ENCODE results near the gene PIN1. TPM values are rescaled to one million over a fixed set of nuclear protein-coding genes. Genes with fewer than 3 reads are reported as not detected.

The PIN1 gene
- total RNA-seq, 2 donors from 2014 or later = 76.5 to 79.4 TPM

GRCh38 chr19:9796113-9796773, 38.9 kb upstream of the PIN1 start:
- ATAC-seq (ENCODE audit: insufficient number of reproducible peaks, low FRiP score, low read depth) (no peak), DNase-seq (ENCODE audit: low spot score) (no peak)
- Histone ChIP-seq H3K4me3 (no peak overlapping the region), H3K27ac (no peak overlapping the region), H3K36me3 (no peaks in the 10 kb centered on the region), H3K27me3 (replicated peaks; ENCODE audit: insufficient read depth) (no peaks in the 10 kb centered on the region), H3K4me1 (ENCODE audit: control insufficient read depth in 1 of 2, low read depth in 2 of 2) (peaks cover 0 to 6% of the 10 kb centered on the region in 2 donors), H3K9me3 (no peaks in the 10 kb centered on the region)
- TF ChIP-seq, protein P1, sequence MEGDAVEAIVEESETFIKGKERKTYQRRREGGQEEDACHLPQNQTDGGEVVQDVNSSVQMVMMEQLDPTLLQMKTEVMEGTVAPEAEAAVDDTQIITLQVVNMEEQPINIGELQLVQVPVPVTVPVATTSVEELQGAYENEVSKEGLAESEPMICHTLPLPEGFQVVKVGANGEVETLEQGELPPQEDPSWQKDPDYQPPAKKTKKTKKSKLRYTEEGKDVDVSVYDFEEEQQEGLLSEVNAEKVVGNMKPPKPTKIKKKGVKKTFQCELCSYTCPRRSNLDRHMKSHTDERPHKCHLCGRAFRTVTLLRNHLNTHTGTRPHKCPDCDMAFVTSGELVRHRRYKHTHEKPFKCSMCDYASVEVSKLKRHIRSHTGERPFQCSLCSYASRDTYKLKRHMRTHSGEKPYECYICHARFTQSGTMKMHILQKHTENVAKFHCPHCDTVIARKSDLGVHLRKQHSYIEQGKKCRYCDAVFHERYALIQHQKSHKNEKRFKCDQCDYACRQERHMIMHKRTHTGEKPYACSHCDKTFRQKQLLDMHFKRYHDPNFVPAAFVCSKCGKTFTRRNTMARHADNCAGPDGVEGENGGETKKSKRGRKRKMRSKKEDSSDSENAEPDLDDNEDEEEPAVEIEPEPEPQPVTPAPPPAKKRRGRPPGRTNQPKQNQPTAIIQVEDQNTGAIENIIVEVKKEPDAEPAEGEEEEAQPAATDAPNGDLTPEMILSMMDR (IDR thresholded peaks at IDR 0.05) = peak; percentile 75

- H3K4me3 ChIP-seq = no peak overlapping the region
- H3K27me3 ChIP-seq (replicated peaks; ENCODE audit: insufficient read depth) = no peaks in the 10 kb centered on the region
- TF ChIP-seq, protein P1 (IDR thresholded peaks at IDR 0.05) = no peak
- no peak overlapping the region for H3K27ac ChIP-seq
- H3K4me1 ChIP-seq (ENCODE audit: control insufficient read depth in 1 of 2, low read depth in 2 of 2) = peaks cover 0 to 6% of the 10 kb centered on the region in 2 donors
- H3K9me3 ChIP-seq = no peaks in the 10 kb centered on the region
- no peak for ATAC-seq (ENCODE audit: insufficient number of reproducible peaks, low FRiP score, low read depth)
- DNase-seq (ENCODE audit: low spot score) = no peak
- no peaks in the 10 kb centered on the region for H3K36me3 ChIP-seq
Measured at GRCh38 chr19:9797871-9798270, 37.2 kb upstream of the PIN1 start.

DNA sequence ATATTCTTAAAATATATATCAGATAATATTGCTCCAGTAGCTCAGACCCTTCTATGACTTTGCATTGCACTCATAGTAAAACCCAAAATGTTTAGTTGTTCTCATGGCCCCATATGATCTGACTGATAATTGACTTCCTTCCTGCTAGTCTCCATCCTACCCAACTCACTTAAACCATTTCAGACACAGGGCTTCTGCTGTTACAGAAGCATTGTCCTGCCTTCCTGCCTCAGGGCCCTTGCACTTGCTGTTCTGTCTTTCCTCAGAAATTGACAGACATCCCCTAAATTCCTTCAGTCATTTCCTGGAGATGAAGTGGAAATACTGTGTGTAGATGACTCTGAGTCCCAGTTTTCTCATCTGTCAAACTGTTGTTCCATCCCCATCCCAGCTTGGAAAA, 36.0 kb upstream of the PIN1 start:
- H3K4me1 ChIP-seq (ENCODE audit: control insufficient read depth in 1 of 2, low read depth in 2 of 2) = no peaks in the 10 kb centered on the region
- H3K27ac ChIP-seq = no peak overlapping the region
- no peaks in the 10 kb centered on the region for H3K36me3 ChIP-seq
- H3K27me3 ChIP-seq (replicated peaks; ENCODE audit: insufficient read depth) = no peaks in the 10 kb centered on the region
- H3K4me3 ChIP-seq = no peak overlapping the region
- TF ChIP-seq, protein P1 (IDR thresholded peaks at IDR 0.05) = no peak
- ATAC-seq (ENCODE audit: insufficient number of reproducible peaks, low FRiP score, low read depth) (no peak), DNase-seq (ENCODE audit: low spot score) (no peak)
- H3K9me3 ChIP-seq = no peaks in the 10 kb centered on the region

DNA sequence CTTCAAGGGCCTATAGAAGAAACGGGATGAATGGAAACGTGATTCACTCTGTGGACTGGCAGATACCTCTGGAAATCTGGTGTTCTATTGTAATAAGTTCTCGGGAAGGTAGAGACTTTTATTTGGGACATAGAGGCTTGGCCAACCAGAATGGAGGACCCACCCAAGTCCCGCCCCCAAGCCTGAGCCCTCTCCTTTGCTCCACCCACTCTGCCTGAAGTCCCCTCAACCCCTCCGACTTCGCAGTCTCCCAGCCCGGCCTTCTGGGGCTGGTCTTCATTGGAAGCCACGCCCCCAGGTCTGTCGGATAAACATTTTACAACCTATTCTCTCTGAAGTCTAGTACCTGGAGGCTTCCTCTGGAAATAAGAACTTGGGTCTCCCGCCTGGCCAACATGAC, 33.1 kb upstream of the PIN1 start:
- Histone ChIP-seq H3K36me3 (no peaks in the 10 kb centered on the region), H3K4me1 (ENCODE audit: control insufficient read depth in 1 of 2, low read depth in 2 of 2) (no peaks in the 10 kb centered on the region), H3K27me3 (replicated peaks; ENCODE audit: insufficient read depth) (no peaks in the 10 kb centered on the region), H3K4me3 (no peak overlapping the region), H3K27ac (no peak overlapping the region), H3K9me3 (no peaks in the 10 kb centered on the region)
- no peak for DNase-seq (ENCODE audit: low spot score)
- no peak for ATAC-seq (ENCODE audit: insufficient number of reproducible peaks, low FRiP score, low read depth)
- TF ChIP-seq, protein P1 (IDR thresholded peaks at IDR 0.05) = no peak

DNA sequence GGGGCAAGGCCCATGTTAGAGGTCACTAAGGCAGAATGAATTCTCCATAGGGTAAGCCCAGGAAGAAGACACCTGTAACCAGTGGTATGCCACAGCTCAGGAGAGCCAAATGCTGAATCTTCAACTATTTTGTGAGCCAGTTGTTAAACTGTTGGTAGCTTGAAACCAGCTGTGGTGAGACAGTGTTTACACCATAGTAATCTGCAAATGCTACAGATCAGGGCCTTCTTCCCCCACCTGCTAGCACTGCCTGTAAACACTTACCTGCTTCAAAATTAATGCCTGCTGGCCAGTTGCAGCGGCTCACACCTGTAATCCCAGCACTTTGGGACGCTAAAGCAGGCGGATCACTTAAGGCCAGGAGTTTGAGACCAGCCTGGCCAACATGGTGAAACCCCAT, 28.3 kb upstream of the PIN1 start:
- no peaks in the 10 kb centered on the region for H3K27me3 ChIP-seq (replicated peaks; ENCODE audit: insufficient read depth)
- TF ChIP-seq, protein P1 (IDR thresholded peaks at IDR 0.05) = no peak
- H3K27ac ChIP-seq = no peak overlapping the region
- peaks cover 28% of the 10 kb centered on the region for H3K36me3 ChIP-seq
- H3K4me3 ChIP-seq = no peak overlapping the region
- no peak for DNase-seq (ENCODE audit: low spot score)
- no peaks in the 10 kb centered on the region for H3K4me1 ChIP-seq (ENCODE audit: control insufficient read depth in 1 of 2, low read depth in 2 of 2)
- no peaks in the 10 kb centered on the region for H3K9me3 ChIP-seq
- ATAC-seq (ENCODE audit: insufficient number of reproducible peaks, low FRiP score, low read depth) = no peak

Data from thoracic aorta (tissue), 2 donors.